Upper lobe of left lung (tissue), 4 donors: ENCODE results near the gene KIF26B.

Source experiments
- EP300 ChIP-seq, 4 donors: sonication (generic); formaldehyde crosslinking; IDR thresholded peaks; one replicate each; pipeline ENCODE4 v1.5.1; 2017; ENCODE audit warnings: antibody characterized with exemption in 4 of 4, control low read depth in 2 of 4
- POLR2AphosphoS5 ChIP-seq, 2 donors: sonication (generic); formaldehyde crosslinking; IDR thresholded peaks; one replicate each; pipeline ENCODE4 v1.5.1; 2017; ENCODE audit warnings: antibody characterized with exemption in 2 of 2

DNA sequence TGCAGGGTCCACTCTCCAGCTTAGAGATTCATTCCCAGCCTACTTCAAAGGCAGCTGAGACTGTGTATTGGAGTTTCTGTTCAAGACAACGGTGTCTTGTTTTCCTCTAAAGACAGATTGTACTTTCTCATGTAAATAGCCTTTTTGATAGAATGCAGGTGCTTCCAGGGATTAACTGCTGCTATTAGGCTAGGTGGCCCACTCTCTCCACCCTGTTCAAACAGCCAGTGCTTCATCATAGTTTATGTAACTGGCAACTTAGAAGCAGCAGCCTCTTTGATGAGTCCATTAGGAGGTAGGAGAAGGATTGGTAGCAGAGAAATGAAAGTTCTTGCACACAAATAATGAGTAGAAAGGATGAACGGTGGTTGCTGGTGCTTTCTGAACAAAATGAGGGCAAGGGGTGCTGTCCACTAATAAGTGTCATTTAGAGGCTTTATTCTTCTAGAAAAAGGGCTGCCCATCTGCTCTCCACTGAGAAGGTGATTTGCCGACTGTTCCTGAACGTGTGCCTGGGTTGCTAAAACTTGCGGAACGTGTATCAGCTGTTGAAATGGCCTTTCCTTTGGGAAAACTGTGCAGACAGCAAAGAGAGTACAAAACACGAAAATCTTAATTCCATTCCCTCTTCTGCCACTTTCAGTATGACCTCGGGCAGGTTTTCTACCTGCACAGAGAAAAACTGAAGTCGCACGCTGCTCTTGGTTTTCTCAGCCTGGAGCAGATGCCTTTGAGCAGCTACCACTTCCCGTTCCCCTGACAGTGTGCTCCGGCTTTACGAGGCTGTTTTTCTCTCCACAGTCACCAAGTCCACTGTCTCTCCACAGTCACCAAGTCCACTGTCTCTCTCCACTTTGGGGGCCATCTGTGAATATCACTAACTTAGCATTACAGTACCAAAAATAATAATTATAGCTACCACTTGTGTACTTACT, 228.9 kb downstream of the KIF26B start:
- TF ChIP-seq POLR2AphosphoS5 (IDR thresholded peaks at IDR 0.05), result no peak
- TF ChIP-seq EP300 (IDR thresholded peaks at IDR 0.05), result no peak
